Measurements from ENCODE around the gene RGP1. TPM values are rescaled to one million over a fixed set of nuclear protein-coding genes. Genes with fewer than 3 reads are reported as not detected.

Gene RGP1
- total RNA-seq, 1 donor from 2014 or later: 34.6 TPM

- no peak overlapping the region for H3K4me3 ChIP-seq
- H3K36me3 ChIP-seq: peaks cover 100% of the 10 kb centered on the region
- no peak for DNase-seq
- no peak for ATAC-seq
- intact Hi-C loops (cut with DNase I): no loop called here
- peaks cover 2% of the 10 kb centered on the region for H3K4me1 ChIP-seq
- no peaks in the 10 kb centered on the region for H3K27me3 ChIP-seq
- H3K9me3 ChIP-seq: no peaks in the 10 kb centered on the region
- no peak for TF ChIP-seq CTCF (IDR thresholded peaks at IDR 0.05)
- H3K27ac ChIP-seq: no peak overlapping the region
Observed at GRCh38 chr9:35738924-35739323, 10.2 kb upstream of the RGP1 start.

GRCh38 chr9:35740243-35740642 lies 8.8 kb upstream of the RGP1 start:
- no peak for TF ChIP-seq CTCF (IDR thresholded peaks at IDR 0.05)
- Histone ChIP-seq H3K27me3 (no peaks in the 10 kb centered on the region), H3K9me3 (no peaks in the 10 kb centered on the region), H3K4me1 (peaks cover 5% of the 10 kb centered on the region), H3K4me3 (no peak overlapping the region), H3K36me3 (peaks cover 99% of the 10 kb centered on the region), H3K27ac (no peak overlapping the region)
- intact Hi-C loops (cut with DNase I): no loop called here
- DNase-seq: no peak
- ATAC-seq: no peak

- H3K27ac ChIP-seq: no peak overlapping the region
- peaks cover 90% of the 10 kb centered on the region for H3K36me3 ChIP-seq
- no peaks in the 10 kb centered on the region for H3K27me3 ChIP-seq
- TF ChIP-seq CTCF (IDR thresholded peaks at IDR 0.05): no peak
- no peaks in the 10 kb centered on the region for H3K9me3 ChIP-seq
- H3K4me3 ChIP-seq: no peak overlapping the region
- ATAC-seq (no peak), DNase-seq (no peak)
- intact Hi-C loops (cut with DNase I): no loop called here
- H3K4me1 ChIP-seq: peaks cover 20% of the 10 kb centered on the region
Observed at GRCh38 chr9:35741740-35742139, 7.3 kb upstream of the RGP1 start.

GRCh38 chr9:35743452-35743851 lies 5.6 kb upstream of the RGP1 start:
- H3K27ac ChIP-seq: no peak overlapping the region
- H3K36me3 ChIP-seq: peaks cover 73% of the 10 kb centered on the region
- H3K4me3 ChIP-seq: no peak overlapping the region
- peaks cover 32% of the 10 kb centered on the region for H3K4me1 ChIP-seq
- no peaks in the 10 kb centered on the region for H3K9me3 ChIP-seq
- ATAC-seq: no peak
- intact Hi-C loops (cut with DNase I): no loop called here
- H3K27me3 ChIP-seq: no peaks in the 10 kb centered on the region
- DNase-seq: no peak
- no peak for TF ChIP-seq CTCF (IDR thresholded peaks at IDR 0.05)

GRCh38 chr9:35743880-35744518 lies 5.1 kb upstream of the RGP1 start:
- TF ChIP-seq CTCF (IDR thresholded peaks at IDR 0.05): no peak
- no peaks in the 10 kb centered on the region for H3K9me3 ChIP-seq
- intact Hi-C loops (cut with DNase I): no loop called here
- H3K27ac ChIP-seq: no peak overlapping the region
- no peak for ATAC-seq
- H3K36me3 ChIP-seq: peaks cover 68% of the 10 kb centered on the region
- H3K27me3 ChIP-seq: no peaks in the 10 kb centered on the region
- peaks cover 32% of the 10 kb centered on the region for H3K4me1 ChIP-seq
- no peak overlapping the region for H3K4me3 ChIP-seq
- no peak for DNase-seq

- no peak for ATAC-seq
Observed at GRCh38 chr9:35745569-35745968, 3.5 kb upstream of the RGP1 start.

More at GRCh38 chr9:35745569-35745968, 3.5 kb upstream of the RGP1 start:
- no peak for DNase-seq
- Histone ChIP-seq H3K4me3 (peak overlapping the region; percentile 98), H3K9me3 (no peaks in the 10 kb centered on the region), H3K36me3 (peaks cover 53% of the 10 kb centered on the region), H3K4me1 (peaks cover 40% of the 10 kb centered on the region), H3K27me3 (no peaks in the 10 kb centered on the region), H3K27ac (no peak overlapping the region)
- TF ChIP-seq CTCF (IDR thresholded peaks at IDR 0.05): no peak
- intact Hi-C loops (cut with DNase I): no loop called here
